LNCAP (cell line): ENCODE measurements around the gene PTPRA.

Experiments used
- TF ChIP-seq, protein P1 (sequence below): fragments of 450-650 bp; IDR thresholded peaks from 2 replicates; pipeline ENCODE4 v1.5.1; 2017; ENCODE audit warnings: mild to moderate bottlenecking

PTPRA gene

DNA sequence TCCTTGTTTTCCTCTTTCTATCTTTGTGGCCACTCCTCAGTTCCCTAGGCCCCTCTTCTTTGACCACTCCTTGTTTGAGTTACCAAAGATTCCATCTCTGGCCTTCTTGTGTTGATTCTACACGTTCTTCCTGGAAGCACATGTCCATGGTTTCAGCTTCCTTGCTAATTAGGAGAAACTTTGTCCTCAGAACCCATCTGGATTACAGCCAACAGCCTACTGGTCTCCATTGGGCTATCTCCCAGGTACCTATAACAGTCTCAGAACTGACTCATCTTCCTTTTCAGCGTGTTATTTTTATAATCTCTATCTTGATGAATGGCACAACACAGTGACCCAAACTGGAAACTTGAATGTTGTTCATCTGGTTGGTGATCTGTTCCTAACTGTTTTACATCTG lies 17.5 kb downstream of the PTPRA start:
- TF ChIP-seq, protein P1, sequence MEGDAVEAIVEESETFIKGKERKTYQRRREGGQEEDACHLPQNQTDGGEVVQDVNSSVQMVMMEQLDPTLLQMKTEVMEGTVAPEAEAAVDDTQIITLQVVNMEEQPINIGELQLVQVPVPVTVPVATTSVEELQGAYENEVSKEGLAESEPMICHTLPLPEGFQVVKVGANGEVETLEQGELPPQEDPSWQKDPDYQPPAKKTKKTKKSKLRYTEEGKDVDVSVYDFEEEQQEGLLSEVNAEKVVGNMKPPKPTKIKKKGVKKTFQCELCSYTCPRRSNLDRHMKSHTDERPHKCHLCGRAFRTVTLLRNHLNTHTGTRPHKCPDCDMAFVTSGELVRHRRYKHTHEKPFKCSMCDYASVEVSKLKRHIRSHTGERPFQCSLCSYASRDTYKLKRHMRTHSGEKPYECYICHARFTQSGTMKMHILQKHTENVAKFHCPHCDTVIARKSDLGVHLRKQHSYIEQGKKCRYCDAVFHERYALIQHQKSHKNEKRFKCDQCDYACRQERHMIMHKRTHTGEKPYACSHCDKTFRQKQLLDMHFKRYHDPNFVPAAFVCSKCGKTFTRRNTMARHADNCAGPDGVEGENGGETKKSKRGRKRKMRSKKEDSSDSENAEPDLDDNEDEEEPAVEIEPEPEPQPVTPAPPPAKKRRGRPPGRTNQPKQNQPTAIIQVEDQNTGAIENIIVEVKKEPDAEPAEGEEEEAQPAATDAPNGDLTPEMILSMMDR = no peak

DNA sequence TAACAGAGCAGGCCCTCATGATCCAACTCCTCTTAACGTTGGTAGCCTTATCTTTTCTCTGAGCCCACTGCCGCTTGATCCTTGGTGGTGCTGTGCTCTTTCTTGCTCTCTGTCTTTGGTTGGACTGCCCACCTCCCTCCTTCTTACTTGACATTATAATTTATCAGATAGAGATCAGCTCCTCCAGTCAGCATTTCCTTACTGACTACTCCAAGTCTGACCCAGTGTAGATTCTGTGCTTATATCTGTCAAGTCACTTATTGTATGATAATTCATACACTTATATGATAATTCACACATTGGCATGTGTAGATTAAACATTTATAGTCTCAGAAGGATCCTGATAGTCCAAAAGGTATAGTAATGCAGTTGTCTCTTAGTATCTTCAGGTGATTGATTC lies 18.1 kb downstream of the PTPRA start:
- TF ChIP-seq, protein P1 = no peak

DNA sequence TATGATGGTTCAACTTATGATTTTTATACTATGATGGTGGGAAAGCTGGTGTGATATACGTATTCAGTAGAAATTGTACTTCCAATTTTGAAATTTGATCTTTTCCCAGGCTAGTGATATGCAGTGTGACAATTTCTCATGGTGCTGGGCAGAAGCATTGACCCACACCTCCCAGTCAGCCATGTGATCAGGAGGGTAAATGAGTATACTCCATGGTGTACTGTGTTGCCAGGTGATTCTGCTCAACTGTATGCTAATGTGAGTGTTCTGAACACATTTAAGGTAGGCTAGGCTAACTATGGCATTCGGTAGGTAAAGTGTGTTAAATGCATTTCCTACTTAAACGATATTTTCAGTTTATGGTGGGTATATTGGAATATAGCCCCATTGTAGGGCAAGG lies 19.1 kb downstream of the PTPRA start:
- TF ChIP-seq, protein P1 = no peak

DNA sequence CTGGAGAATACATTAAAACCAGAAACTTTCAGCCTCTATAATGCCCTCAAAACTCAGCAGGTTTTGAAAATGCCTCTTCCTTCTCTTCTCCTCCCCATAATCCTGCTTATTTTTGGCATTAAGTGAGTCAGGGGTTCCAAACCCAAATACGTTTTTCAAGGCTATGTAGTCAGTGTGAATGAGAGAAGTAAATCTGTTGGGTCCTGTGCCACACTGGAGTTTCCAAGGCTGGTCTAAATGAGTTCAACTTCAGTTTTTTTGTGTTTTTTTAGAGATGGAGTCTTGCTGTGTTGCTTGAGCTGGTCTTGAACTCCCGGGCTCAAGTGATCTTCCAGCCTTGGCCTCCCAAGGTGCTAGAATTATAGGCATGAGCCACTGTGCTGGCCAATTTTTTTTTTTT lies 20.9 kb downstream of the PTPRA start:
- TF ChIP-seq, protein P1 = no peak

DNA sequence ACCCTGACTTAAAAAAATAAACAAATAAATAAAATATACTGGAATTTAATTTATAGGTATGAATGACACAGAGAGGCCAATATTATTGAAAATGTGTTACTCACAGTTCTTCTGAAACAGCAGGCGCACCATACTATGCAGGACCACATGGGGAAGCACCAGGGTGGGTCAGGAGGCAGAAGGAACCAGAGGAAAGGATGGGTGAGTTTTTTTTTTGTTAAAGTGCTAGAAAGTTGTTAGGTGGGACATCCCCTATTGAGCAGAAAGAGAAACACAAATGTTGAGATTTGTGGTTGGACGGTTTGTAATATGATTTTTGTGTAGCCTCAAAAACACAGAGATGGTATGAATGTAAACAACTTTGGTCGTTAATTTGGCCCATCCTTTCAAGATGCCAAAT lies 26.0 kb downstream of the PTPRA start:
- TF ChIP-seq, protein P1 = no peak

DNA sequence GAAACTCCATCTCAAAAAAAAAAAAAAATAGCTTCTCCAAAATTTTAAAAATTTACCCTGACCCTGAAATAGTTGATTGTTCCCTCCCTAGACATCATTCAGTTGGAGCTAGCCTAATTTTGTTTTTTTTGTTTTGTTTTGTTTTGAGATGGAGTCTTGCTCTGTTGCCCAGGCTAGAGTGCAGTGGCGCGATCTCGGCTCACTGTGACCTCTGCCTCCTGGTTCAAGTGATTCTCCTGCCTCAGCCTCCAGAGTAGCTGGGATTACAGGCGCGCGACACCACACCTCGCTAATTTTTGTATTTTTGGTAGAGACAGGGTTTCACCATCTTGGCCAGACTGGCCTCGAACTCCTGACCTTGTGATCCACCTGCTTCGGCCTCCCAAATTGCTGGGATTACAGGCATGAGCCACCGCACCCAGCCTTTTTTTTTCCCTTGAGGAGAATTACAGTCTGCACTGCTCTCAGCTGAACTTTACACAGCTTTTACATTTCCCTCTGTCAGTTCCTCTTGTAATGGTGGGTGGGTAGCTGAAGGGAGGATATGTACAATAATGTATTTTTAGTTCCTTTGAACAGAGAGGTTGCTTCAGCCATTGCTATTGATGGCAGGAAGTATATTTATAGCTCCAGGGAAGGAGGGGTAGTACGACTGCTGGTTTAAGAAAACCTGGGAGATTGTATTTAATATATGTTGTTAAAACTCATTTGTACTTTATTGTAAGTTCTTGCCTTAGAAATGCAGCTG lies 27.7 kb downstream of the PTPRA start:
- TF ChIP-seq, protein P1 = no peak

DNA sequence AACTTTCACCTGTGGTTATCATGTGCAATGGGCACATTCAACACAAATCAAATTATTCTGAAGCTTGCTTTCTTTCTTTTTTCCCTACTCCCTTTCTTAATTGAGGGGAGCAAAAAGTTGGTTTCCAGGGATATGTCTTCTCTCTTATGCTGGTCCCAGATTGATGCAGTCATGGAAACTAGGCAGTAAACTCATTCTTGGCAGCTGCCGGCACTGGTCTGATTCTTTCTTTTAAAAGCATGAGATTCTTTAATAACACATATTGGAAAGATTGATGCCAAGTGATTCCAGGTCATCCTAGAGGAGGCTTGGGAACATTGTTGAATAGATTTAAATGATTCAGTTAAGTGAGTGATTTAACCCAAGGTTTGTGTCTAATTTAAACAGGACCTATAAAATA lies 29.0 kb downstream of the PTPRA start:
- TF ChIP-seq, protein P1 = no peak

DNA sequence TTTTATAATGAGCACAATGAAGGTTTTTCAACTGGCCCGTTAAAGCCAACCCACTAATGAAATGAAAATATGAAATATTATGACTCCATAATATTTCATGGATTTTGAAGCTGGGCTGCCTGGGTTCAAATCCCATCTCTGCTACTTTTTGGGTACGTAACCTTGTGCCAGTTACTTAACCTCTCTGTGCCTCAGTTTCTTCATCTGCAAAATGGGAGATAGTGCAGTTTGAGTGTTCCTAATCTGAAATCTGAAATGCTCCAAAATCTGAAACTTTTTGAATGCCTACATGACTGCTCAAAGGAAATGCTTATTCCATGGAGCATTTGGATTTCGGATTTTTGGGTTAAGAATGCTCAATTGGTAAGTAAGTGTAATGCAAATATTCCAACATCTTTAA lies 29.5 kb downstream of the PTPRA start:
- TF ChIP-seq, protein P1 = no peak
